Stomach (tissue), 4 donors: ENCODE results near the gene POR.

Experiments used
- CTCF ChIP-seq, 7 experiments: fragments of 450-650 bp in 4 of 7; fragments of 200-600 bp in 3 of 7; sonication (generic) in 3 of 7; IDR thresholded peaks; one replicate each; pipeline ENCODE4 v1.5.1; 2016 to 2019; ENCODE audit warnings: antibody characterized with exemption in 7 of 7, control low read depth in 2 of 7, mild to moderate bottlenecking in 1 of 7
- EP300 ChIP-seq: sonication (generic); formaldehyde crosslinking; IDR thresholded peaks from one replicate; pipeline ENCODE4 v1.6.1; 2017; ENCODE audit warnings: antibody characterized with exemption
- POLR2A ChIP-seq, 4 donors: fragments of 450-650 bp; IDR thresholded peaks; one replicate each; pipeline ENCODE4 v1.6.1; 2016; ENCODE audit warnings: antibody characterized with exemption in 4 of 4, control low read depth in 2 of 4, mild to moderate bottlenecking in 1 of 4, moderate library complexity in 1 of 4

- TF ChIP-seq EP300 (no peak), POLR2A (IDR thresholded peaks at IDR 0.05) (no peak), CTCF (IDR thresholded peaks at IDR 0.05) (no peak)
These were observed 631 bp downstream of the POR start for GRCh38 chr7:75915416-75916156.
